ENCODE data around the gene GPR176. TPM values are rescaled to one million over a fixed set of nuclear protein-coding genes. Genes with fewer than 3 reads are reported as not detected.
"Not testable (repeated sequence)": the region's sequence is repeated elsewhere in the genome, so short reads cannot be mapped to it uniquely, and the experiment has no call there.

Gene GPR176
- total RNA-seq, 4 donors from 2014 or later, result 4.3 to 15.0 (median 7.9) TPM

- 89 to 98% methylated on average over 1 of the region's 1 CpG for WGBS, 2 donors
- H3K9me3 ChIP-seq, result no peaks in the 10 kb centered on the region
- no peaks in the 10 kb centered on the region for H3K4me1 ChIP-seq
- H3K27ac ChIP-seq, result no peak overlapping the region
- TF ChIP-seq POLR2A (IDR thresholded peaks at IDR 0.05), result no peak
- TF ChIP-seq CTCF (IDR thresholded peaks at IDR 0.05), result no peak
- H3K36me3 ChIP-seq, result no peaks in the 10 kb centered on the region
- H3K4me3 ChIP-seq (replicated peaks in 1 of 3), result no peak overlapping the region
- H3K27me3 ChIP-seq, result no peaks in the 10 kb centered on the region
- no peak for DNase-seq
- intact Hi-C loops (cut with DNase I), result no loop called here
Measured at GRCh38 chr15:39896101-39896500, 24.0 kb downstream of the GPR176 start.

- intact Hi-C loops (cut with DNase I); H3K36me3 ChIP-seq; H3K27ac ChIP-seq; H3K4me3 ChIP-seq (replicated peaks in 1 of 3); H3K4me1 ChIP-seq; DNase-seq; H3K27me3 ChIP-seq; H3K9me3 ChIP-seq: not testable (repeated sequence)
- WGBS, 2 donors, result 48 to 75% methylated on average over 3 to 4 of the region's 4 CpGs
Measured at GRCh38 chr15:39893051-39893450, 27.0 kb downstream of the GPR176 start.

GRCh38 chr15:39892418-39892817 is 27.6 kb downstream of the GPR176 start:
- H3K27ac ChIP-seq, result no peak overlapping the region
- 93 to 95% methylated on average over 5 of the region's 5 CpGs for WGBS, 2 donors
- H3K4me1 ChIP-seq, result no peaks in the 10 kb centered on the region
- H3K27me3 ChIP-seq, result no peaks in the 10 kb centered on the region
- H3K9me3 ChIP-seq, result no peaks in the 10 kb centered on the region
- no peaks in the 10 kb centered on the region for H3K36me3 ChIP-seq
- intact Hi-C loops (cut with DNase I), result no loop called here
- H3K4me3 ChIP-seq (replicated peaks in 1 of 3), result no peak overlapping the region
- TF ChIP-seq CTCF (IDR thresholded peaks at IDR 0.05) (no peak), POLR2A (IDR thresholded peaks at IDR 0.05) (no peak)
- DNase-seq, result no peak

GRCh38 chr15:39890621-39891020 is 29.4 kb downstream of the GPR176 start:
- no peaks in the 10 kb centered on the region for H3K4me1 ChIP-seq
- H3K9me3 ChIP-seq, result no peaks in the 10 kb centered on the region
- H3K27ac ChIP-seq, result no peak overlapping the region
- DNase-seq, result no peak
- TF ChIP-seq POLR2A (IDR thresholded peaks at IDR 0.05), result no peak
- no peak for TF ChIP-seq CTCF (IDR thresholded peaks at IDR 0.05)
- intact Hi-C loops (cut with DNase I), result no loop called here
- H3K4me3 ChIP-seq (replicated peaks in 1 of 3), result no peak overlapping the region
- no peaks in the 10 kb centered on the region for H3K36me3 ChIP-seq
- no peaks in the 10 kb centered on the region for H3K27me3 ChIP-seq

- no peaks in the 10 kb centered on the region for H3K9me3 ChIP-seq
- intact Hi-C loops (cut with DNase I), result no loop called here
- no peaks in the 10 kb centered on the region for H3K36me3 ChIP-seq
- TF ChIP-seq CTCF (IDR thresholded peaks at IDR 0.05) (no peak), POLR2A (IDR thresholded peaks at IDR 0.05) (no peak)
- no peaks in the 10 kb centered on the region for H3K4me1 ChIP-seq
- H3K27me3 ChIP-seq, result no peaks in the 10 kb centered on the region
- no peak overlapping the region for H3K27ac ChIP-seq
- no peak overlapping the region for H3K4me3 ChIP-seq (replicated peaks in 1 of 3)
- WGBS, 2 donors, result 93 to 96% methylated on average over 3 of the region's 3 CpGs
- DNase-seq, result no peak
Measured at GRCh38 chr15:39889601-39890000, 30.5 kb downstream of the GPR176 start.

- Histone ChIP-seq H3K4me1 (no peaks in the 10 kb centered on the region), H3K36me3 (no peaks in the 10 kb centered on the region), H3K4me3 (replicated peaks in 1 of 3) (no peak overlapping the region), H3K27ac (no peak overlapping the region), H3K27me3 (no peaks in the 10 kb centered on the region), H3K9me3 (no peaks in the 10 kb centered on the region)
- intact Hi-C loops (cut with DNase I), result no loop called here
- TF ChIP-seq CTCF (IDR thresholded peaks at IDR 0.05), result no peak
- TF ChIP-seq POLR2A (IDR thresholded peaks at IDR 0.05), result no peak
- no peak for DNase-seq
- WGBS, 2 donors, result 82 to 91% methylated on average over 2 of the region's 2 CpGs
Measured at GRCh38 chr15:39888809-39889208, 31.3 kb downstream of the GPR176 start.

Measured in thyroid gland (tissue), 4 donors.